ENCODE measurements around the gene CCDC201.
A peak's percentile ranks its signal among the peaks of the same experiment; 100 is the strongest.

Gene CCDC201

DNA sequence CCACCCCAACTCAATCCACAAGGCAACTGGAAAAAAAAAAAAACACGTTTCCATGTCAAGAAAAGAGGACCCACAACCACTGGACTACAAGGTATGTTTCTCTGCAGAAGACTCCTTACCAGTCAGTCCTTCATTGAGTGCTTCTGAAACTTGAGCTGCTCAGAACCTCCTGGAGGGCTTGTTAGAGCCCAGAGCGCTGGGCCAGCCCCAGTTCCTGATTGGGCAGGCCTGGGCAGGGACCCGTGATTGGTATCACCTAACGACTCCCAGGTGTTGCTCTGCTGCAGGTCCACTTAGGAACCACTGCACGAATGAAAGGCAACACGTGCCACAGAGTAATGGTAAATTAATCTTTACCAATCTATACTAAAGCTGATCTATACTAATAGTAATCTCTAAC is 473 bp upstream of the CCDC201 start:
- Histone ChIP-seq H2AFZ (ENCODE audit: low read depth, low read length, severe bottlenecking) (no peak overlapping the region), H4K20me1 (ENCODE audit: low read depth, low read length) (no peaks in the 10 kb centered on the region), H3K79me2 (ENCODE audit: insufficient read depth, low read length) (no peaks in the 10 kb centered on the region), H3K9me2 (replicated peaks; ENCODE audit: insufficient read depth, low read length) (no peaks in the 10 kb centered on the region), H3K4me2 (ENCODE audit: low read depth, low read length, poor library complexity, severe bottlenecking) (no peak overlapping the region), H3K9ac (ENCODE audit: low read length) (no peak overlapping the region), H3K4me3 (ENCODE audit: insufficient read depth, low read length, poor library complexity, severe bottlenecking) (no peak overlapping the region), H3K27ac (ENCODE audit: low read depth, low read length) (no peak overlapping the region), H3F3A (ENCODE audit: insufficient read depth) (no peaks in the 10 kb centered on the region), H3K27me3 (ENCODE audit: low read length) (no peaks in the 10 kb centered on the region), H3K9me3 (ENCODE audit: insufficient read depth, low read length) (no peaks in the 10 kb centered on the region), H3K36me3 (ENCODE audit: low read length) (no peaks in the 10 kb centered on the region)
- TF ChIP-seq CTCF (IDR thresholded peaks at IDR 0.05; ENCODE audit: insufficient read depth, low read length, poor library complexity, severe bottlenecking) = no peak
- TF ChIP-seq EZH2phosphoT487 (conservative IDR thresholded peaks at IDR 0.05; ENCODE audit: low read length) = no peak

GRCh38 chr7:45872116-45873034 is 507 bp downstream of the CCDC201 start:
- Histone ChIP-seq H3K4me2 (ENCODE audit: low read depth, low read length, poor library complexity, severe bottlenecking) (no peak overlapping the region), H4K20me1 (ENCODE audit: low read depth, low read length) (no peaks in the 10 kb centered on the region), H3K9me3 (ENCODE audit: insufficient read depth, low read length) (no peaks in the 10 kb centered on the region), H3K27ac (ENCODE audit: low read depth, low read length) (no peak overlapping the region), H3K36me3 (ENCODE audit: low read length) (no peaks in the 10 kb centered on the region), H2AFZ (ENCODE audit: low read depth, low read length, severe bottlenecking) (no peak overlapping the region), H3K27me3 (ENCODE audit: low read length) (no peaks in the 10 kb centered on the region), H3F3A (ENCODE audit: insufficient read depth) (no peaks in the 10 kb centered on the region), H3K4me3 (ENCODE audit: insufficient read depth, low read length, poor library complexity, severe bottlenecking) (no peak overlapping the region), H3K9me2 (replicated peaks; ENCODE audit: insufficient read depth, low read length) (no peaks in the 10 kb centered on the region), H3K79me2 (ENCODE audit: insufficient read depth, low read length) (no peaks in the 10 kb centered on the region), H3K9ac (ENCODE audit: low read length) (no peak overlapping the region)
- TF ChIP-seq EZH2phosphoT487 (conservative IDR thresholded peaks at IDR 0.05; ENCODE audit: low read length) (no peak), CTCF (IDR thresholded peaks at IDR 0.05; ENCODE audit: insufficient read depth, low read length, poor library complexity, severe bottlenecking) (peak; percentile 82)

GRCh38 chr7:45869426-45869825 is 3.5 kb downstream of the CCDC201 start:
- no peak overlapping the region for H3K9ac ChIP-seq (ENCODE audit: low read length)
- TF ChIP-seq CTCF (IDR thresholded peaks at IDR 0.05; ENCODE audit: insufficient read depth, low read length, poor library complexity, severe bottlenecking) (no peak), EZH2phosphoT487 (conservative IDR thresholded peaks at IDR 0.05; ENCODE audit: low read length) (no peak)
- no peaks in the 10 kb centered on the region for H3K9me2 ChIP-seq (replicated peaks; ENCODE audit: insufficient read depth, low read length)
- no peaks in the 10 kb centered on the region for H3K79me2 ChIP-seq (ENCODE audit: insufficient read depth, low read length)
- no peak overlapping the region for H3K4me3 ChIP-seq (ENCODE audit: insufficient read depth, low read length, poor library complexity, severe bottlenecking)
- H3K36me3 ChIP-seq (ENCODE audit: low read length) = no peaks in the 10 kb centered on the region
- H3K27me3 ChIP-seq (ENCODE audit: low read length) = no peaks in the 10 kb centered on the region
- H3F3A ChIP-seq (ENCODE audit: insufficient read depth) = no peaks in the 10 kb centered on the region
- H3K4me2 ChIP-seq (ENCODE audit: low read depth, low read length, poor library complexity, severe bottlenecking) = no peak overlapping the region
- no peak overlapping the region for H2AFZ ChIP-seq (ENCODE audit: low read depth, low read length, severe bottlenecking)
- H4K20me1 ChIP-seq (ENCODE audit: low read depth, low read length) = no peaks in the 10 kb centered on the region
- no peaks in the 10 kb centered on the region for H3K9me3 ChIP-seq (ENCODE audit: insufficient read depth, low read length)
- no peak overlapping the region for H3K27ac ChIP-seq (ENCODE audit: low read depth, low read length)
